Tongue (tissue), 2 donors: Measurements from ENCODE around the gene SEMA5A. TPM values are rescaled to one million over a fixed set of nuclear protein-coding genes. Genes with fewer than 3 reads are reported as not detected.
A peak's percentile ranks its signal among the peaks of the same experiment; 100 is the strongest.

ENCODE experiments used
- DNase-seq: peaks from one replicate; pipeline ENCODE4 v3.0.0-alpha.2; 2015
- total RNA-seq: library from RNA; depleted of rRNA; stranded (reverse); fragments of >200 nt; gene quantifications from one replicate; pipeline ENCODE4 v1.2.3, GENCODE V29; 2014

Gene SEMA5A
- total RNA-seq, 1 donor from 2014 or later = 40.3 TPM

DNA sequence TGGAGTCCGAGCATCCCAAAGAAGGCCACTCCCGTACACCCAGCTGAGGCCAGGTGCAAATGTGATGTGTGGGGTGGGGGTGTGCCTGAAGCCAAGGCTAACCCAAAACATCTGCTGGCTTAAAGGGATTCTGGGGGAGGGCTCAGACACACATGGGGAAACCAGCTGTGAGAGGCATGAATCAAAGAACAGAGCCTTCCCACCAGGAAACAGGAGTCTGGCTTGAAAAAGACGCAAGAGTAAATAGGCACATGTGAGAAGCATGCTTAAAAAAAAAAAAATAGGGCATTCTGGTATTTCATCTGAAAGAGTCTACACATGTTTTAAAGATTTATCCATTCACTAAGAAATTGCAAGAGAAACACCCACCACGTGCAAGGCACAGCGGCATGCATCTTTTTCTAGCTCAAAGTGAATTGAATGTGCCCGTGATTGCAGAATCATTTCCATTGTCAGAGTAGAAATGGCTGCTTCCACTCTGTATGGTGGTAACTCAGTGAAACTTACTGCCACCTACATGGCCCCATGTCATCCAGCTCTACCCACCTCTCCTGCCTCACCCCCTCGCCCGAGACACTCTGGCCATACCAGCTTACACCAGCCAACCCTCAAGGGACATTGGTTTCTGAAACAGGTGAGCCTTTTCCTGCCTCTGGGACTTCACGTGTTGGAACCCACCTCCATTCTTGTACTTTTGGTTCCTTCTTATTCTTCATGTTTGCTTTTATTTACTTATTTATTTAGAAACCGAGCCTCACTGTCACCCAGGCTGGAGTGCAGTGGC lies 71.5 kb downstream of the SEMA5A start:
- DNase-seq = peak; percentile 44

DNA sequence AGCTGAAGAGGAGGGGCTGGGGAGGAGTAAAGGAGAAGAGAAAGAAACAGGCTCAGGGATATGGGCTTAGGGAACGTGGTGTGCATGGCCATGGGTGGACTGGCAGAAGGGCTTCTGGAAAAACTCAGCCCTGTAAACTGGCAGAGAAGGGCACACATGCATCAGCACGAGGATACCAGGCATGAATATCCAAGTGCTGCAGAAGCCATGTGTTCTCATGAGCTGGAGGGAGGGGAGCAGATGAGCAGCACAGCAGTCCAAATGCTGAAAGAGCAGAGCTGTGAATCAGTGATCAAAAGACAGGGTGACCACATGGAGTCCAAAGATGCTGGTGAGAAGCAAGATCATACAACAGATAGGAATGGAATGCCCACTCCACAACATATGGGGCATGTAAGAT lies 72.3 kb downstream of the SEMA5A start:
- DNase-seq = peak; percentile 19

DNA sequence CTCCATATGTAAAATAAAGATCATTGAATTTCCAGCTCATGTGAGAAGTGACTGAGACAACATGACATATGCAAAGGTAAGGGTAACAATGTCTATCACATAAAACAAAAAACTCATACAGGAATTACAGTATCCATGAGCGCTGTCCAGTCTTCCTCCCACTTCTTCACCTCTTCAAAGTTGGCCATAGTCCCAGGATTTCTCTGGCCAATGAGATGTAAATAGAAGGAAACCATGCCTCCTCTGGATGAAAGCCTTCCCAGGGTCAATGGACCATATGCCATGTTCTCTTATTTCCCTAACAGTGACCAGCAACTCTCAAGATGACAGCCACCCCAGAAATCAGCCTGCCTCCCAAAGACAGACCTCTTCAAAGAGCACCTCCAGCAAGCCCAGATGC lies 75.5 kb downstream of the SEMA5A start:
- DNase-seq = no peak

DNA sequence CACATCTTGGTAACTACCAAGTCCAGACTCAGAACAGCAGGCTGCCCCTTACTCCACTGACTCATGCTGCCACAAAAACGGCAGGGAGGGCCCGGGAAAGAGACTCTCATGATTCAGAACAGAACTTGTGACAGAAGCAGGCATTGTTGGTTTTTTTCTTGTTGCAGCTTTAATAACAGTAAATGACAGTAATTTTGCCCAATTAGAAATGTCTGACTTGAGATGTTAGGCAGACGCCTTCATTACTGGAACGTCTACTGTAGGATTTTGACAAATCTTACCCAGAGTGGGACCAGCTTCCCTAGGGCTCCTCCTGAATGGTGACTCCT lies 77.9 kb downstream of the SEMA5A start:
- peak; percentile 33 for DNase-seq

DNA sequence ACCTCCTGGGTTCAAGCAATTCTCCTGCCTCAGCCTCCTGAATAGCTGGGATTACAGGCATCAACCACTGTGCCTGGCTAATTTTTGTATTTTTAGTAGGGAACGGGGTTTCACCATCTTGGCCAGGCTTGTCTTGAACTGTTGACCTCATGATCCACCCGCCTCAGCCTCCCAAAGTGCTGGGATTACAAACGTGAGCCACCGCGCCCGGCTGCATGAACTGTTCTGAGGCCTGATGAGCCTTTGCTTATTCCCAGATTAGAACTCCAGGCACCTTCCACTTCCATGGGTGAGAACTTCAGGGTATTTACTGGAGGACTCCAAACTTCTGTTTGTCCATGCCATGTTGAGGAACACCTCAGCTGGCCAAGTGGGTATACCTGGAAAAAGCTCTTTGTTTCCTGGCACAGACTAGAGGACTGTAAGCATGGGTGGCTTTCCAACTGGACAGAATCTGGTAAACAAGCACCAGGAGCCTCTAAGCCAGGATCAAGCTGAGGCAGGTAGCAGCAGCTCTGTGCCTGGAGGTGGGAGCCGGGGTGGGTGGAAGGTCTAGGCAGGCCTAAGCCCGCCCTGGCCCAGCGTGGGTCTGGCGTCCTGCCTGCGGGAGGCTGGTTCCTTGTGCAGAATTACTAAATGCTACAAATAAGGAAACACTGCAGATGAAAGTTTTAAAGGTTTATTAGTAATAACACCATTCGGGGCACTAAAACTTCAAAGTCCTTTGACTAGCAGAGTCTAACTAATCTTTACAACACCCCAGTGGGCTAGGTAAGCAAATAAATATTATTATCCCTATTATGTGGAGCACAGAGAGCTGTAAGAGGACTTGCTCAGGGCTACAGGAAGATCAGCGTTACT lies 78.4 kb downstream of the SEMA5A start:
- DNase-seq = no peak

DNA sequence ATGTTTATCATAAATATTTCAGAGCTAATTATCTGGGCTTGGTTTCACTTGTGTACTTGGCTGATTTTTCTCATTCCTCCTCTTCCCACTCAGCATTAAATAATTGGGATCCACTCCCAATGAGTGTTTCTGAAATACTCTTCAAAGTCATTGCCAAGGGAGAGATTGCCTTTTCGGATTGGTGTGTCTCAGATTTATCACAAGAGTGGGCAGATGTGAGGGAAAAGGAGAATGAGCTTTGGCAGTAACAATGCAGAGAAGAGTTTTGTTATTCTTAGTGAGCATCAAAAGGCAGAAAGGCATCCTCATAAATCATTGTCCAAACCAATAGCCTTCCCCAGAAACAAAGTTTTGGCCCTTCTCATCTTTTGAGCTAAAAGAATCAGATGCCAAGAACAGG lies 79.2 kb downstream of the SEMA5A start:
- DNase-seq = no peak

DNA sequence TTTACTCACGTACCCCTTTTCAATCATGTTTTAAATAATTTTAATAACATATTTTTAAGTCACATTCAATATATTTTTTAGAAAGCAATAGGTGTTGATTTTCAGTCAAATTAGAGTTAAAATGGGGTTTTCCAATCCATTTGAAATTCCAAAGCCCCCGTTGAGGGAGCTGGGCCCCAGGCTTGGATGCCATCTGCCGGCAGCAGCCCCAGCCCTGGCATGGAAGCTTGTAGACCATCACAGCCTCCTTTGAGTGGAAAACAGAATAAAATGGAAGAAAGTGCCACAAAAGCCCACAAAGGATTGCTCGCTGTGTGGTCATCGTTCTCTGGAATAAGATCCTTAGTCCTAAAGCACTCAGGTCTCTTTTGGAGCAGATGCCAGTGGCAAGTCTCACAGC lies 81.4 kb downstream of the SEMA5A start:
- no peak for DNase-seq

DNA sequence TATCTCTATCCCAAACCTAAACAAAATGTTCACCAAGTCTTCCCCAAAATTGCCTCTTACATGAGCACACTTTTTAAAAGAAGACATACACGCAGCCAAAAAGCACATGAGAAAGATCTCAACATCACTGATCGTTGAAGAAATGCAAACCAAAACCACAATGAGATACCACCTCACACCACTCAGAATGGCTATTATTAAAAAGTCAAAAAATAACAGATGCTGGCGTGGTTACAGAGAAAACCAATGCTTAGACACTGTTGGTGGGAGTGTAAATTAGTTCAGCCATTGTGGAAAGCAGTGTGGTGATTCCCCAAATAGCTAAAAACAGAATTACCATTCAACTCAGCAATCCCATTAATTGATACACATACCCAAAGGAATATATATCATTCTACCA lies 83.8 kb downstream of the SEMA5A start:
- DNase-seq = no peak

DNA sequence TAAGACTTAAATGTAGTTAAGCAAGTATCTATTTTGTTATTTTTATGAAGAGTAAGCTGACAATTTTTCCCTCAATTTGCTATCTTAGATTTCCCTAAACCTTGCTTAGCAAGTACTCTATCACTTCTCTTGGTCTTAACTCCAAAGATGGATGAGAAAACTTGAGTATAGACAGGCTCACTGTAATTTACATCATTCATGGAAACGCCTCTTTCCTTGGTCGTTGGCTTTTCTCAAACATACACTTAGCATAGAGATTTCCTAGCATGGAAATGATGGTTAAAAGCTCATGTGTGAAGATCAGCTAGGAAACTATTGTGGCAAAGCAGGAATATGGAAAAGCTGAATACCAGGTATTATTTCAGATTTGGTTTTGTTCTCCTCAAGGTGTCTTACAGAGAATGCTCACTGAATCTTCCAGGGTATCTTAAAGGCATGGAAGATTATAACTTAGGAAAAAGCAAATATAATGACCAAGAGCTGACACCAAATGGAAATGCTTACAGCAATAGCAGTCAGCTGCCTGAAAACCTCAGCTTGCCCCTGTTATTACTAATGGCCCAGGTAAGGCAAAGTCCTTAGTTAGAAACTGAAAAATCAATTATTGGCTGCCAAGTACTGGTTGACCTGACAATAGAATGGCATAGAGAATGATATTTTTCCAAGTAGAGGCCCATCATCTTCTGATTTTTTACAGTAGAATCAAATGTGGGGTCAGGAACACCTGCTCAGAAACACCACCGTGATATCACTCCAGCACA lies 84.8 kb downstream of the SEMA5A start:
- no peak for DNase-seq

DNA sequence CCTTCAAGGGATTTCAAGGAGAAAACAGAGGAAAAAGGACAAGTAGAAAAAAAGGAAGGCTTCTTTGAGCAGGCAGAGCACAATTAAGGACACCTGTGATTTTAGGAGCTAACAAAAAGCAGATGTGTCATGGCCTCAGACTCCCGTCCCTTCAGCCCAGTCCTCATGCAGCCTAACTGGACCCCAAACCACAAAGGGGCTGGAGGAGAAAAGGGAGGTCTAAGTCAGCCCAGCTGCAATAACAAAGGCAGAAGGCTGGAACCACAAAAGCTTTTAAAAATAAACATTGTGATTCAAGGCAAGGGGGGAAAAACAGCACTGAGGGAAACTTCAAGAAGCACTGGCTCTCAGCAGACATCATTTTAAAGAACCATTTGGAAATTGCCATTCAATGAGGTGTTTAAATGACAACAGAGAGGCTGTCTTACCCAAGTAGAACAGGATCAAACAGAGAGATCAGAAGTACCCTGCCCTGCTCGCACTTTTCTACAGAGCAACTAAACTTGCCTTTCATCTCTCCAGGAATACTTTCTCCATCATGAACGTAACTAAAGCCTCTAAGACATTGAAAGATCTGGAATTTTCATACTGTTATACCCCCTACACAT lies 89.3 kb downstream of the SEMA5A start:
- peak; percentile 81 for DNase-seq

DNA sequence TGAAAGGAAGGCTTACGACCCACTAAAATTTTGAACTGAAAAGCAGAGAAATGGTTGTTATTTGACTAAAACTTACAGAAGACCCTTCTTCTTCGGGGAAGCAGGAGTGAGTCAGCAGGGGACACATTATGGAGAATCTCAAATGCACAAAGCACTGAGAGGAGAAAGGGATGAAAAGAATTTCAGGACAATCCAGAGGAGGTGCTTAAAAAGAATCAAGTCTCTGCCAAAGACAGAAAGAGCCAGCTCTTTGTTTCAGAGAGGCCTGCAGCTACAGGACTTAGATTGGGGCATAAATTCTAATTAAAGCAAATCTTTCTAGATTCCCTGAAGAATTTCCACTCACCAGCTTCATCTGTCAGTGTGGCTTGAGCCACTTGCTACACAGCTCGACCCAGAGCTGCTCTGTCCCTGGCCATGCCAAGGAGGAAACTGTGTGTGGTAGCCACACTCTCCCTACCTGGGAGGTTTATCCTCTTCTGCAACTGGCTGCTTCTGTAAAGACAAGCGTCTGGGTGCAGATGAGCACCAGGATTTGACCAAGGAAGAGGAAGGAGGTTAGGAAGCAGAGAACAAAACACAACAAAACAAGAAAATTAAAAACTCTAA lies 89.9 kb downstream of the SEMA5A start:
- DNase-seq = peak; percentile 9

DNA sequence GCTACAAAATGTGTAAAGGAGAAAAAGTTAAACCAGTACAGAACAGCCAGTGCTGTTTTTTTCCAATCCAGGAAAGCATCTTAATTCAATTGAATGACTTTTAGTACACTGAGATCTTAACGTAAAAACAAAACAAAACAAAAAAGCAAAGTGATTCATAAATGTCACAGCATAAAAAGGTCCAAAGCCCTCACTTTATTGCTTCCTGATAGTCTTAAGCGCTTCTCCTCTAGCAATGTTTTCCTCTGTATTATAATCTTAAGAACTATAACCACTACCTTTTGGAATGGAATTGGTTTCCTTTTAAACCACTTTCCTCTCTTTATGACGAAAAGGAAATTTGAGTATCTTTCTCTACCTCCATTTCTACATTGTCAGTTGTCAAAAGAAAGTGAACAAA lies 91.4 kb downstream of the SEMA5A start:
- DNase-seq = no peak

DNA sequence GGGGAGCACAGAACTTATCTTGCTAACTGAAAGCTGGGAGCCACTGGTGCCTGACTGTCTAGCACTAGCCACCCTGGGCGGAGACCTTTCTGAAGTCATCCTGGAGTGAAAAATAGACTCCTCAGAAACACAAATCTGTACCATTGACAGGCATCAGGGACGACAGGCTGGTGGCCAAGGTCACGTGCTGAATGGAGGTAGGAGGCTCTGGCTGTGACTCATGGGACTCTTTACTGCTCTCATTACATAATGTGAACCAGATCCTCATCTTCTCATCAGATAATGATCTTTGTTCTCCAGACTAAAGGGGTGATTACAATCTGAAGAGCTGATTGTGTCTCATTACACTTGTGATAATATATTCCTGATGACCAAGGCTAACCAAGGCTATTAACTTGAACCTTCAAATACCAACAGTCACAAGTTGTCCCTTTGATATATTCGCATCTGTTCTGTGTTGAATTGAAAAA lies 91.8 kb downstream of the SEMA5A start:
- DNase-seq = no peak

DNA sequence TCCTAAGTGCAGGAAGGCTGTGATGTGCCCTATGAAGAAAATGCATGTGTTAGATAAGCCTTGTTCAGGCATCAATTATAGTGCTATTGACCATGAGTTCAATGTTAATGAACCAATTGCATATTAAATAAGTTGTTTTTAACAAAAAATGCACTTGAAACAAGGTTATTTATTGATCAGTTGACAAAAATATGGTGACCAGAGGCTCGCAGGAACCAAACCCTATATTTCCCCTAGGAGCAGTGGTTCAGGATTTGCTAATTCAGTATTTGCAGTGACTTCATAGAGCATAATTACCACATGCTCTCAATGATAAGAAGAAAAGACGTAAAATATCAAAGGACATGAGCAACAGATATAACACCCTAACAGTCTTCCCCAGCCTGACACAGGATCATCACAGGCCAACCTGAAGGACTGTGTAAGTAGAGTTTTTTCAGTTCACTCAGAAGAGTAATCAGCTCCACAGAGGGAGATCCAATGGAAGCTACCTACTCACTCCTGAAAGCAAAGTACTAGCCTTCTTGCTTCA lies 92.3 kb downstream of the SEMA5A start:
- DNase-seq = no peak

DNA sequence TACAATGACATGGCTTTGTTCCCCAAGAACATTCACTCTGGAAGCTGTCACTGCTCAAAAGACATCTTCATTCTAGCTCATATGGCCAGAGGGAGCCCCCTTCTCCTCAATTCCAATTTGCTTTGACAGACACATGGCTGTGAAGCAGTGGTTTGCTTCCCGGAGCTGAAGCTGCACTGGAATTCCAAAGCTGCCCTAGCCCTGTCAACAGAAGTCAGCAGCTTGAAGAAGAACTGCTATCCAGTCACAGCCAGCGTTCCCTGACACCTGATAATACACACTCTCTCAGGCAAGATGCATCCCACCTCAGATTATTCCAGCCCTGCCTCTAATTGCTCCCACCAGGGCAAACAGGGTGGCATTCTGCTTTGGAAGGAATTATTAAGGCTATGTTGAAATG lies 93.7 kb downstream of the SEMA5A start:
- peak; percentile 15 for DNase-seq

DNA sequence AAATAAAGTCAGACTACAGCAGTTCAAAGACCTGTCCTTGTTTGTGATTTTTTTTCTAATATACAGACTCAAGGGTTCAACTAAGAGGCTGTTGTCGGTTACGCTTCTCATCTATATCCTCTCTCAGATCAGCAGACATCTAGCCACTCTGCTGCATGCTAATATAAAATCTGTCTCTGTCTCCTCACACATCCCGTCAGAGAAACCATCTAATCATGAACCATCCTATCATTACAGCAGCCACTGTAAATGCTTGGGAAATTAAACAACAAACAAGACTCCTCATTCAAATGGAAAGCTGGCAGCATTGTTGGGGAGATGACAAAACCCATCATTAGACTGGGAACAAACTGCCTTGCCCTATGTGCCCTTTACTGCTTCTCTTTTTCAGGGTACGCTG lies 94.8 kb downstream of the SEMA5A start:
- DNase-seq = no peak

DNA sequence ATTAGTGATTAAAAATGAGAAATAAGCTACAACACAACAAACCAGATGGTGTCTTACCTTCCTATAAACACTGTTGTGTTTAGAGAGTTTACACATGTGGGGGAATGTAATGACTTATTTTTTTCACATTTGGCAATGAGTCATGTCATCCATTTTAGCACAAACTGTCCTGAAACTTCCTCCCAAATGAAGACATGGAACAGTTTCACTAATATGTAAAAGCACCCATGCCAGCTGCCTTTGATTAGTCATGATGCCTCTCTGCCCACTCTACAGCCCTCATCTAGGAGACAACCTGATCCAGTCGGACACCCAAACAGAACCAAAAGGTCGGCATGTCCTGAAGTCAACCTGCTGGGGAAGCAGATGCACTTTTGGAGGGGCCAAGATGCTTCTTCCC lies 98.2 kb downstream of the SEMA5A start:
- DNase-seq = no peak

DNA sequence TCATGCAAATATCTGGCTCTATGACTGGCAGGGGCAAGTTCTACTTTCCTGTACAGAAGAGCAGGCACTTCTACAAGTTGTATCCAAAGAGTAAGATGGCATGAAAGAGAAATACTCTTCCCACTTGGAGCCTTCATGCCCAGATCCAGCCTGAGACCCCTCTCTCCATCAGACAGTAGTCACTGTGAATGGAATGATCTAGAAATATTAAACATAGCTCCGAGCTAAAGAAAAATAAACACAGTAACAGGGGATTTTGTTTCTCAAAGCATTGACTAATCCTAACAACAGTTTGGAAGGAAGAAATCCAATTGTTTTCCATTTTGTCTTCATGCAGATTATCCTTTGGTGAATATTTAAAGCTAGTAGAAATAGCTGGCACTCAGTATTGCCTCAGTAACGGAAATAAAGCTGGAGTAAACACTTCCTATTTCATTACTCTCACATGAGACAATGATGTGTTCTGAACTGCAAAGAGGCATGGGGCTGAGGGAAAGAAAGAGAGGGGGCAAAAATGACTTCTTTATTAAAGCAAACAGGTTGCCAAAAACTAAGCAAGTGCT lies 100.0 kb downstream of the SEMA5A start:
- peak; percentile 43 for DNase-seq

DNA sequence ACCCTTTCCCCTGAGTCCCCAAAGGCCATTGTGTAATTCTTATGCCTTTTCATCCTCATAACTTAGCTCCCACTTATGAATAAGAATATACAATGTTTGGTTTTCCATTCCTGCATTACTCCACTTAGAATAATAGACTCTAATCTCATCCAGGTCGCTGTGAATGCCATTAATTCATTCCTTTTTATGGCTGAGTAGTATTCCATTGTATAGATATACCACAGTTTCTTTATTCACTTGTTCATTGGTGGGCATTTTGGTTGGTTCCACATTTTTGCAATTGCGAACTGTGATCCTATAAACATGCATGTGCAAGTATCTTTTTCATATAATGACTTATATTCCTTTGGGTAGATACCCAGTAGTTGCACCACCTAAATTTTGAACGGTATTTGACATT lies 101.5 kb downstream of the SEMA5A start:
- DNase-seq = no peak

DNA sequence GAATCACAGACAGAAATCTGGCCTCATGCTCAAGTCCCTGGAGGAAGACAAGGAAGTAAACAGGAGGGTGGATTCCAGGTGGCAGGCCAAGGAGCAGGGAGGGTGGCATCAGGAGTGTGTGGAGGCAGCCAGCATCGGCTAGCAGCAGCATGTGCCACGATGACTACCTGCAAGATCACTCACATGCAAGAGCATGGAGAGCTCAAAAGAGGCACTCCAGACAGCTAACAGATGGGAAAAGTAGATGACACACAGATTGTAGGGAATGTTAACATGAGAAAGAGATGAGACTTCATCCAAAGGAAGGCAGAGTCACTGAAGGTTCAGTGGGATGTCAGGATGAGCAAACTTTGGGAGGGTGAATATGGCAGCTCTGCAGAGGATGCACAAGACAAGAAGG lies 104.3 kb downstream of the SEMA5A start:
- DNase-seq = no peak

DNA sequence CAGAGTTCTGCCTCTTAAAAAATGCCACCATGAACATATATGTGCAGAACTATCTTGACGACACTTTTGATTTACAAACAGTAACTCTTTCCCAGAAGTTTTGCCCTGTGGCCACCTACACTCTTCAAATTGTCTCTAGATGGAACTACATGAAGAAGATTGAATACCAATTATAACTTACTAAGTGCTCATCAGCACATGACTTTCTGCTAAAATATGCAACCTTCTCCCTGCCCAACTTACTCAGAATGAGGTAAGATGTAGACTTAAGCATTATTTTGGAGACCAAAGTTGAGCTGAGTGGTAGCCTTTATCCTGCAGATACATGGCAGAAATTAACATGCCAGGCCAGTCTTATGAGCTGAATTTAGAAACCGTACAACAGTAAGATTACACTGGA lies 105.4 kb downstream of the SEMA5A start:
- no peak for DNase-seq
